IMR-90 (cell line): ENCODE results near the gene ZBTB38. TPM values are rescaled to one million over a fixed set of nuclear protein-coding genes. Genes with fewer than 3 reads are reported as not detected.

Source experiments
- CTCF ChIP-seq: conservative IDR thresholded peaks from 2 replicates; pipeline ENCODE4 v1.5.1; 2012; ENCODE audit warnings: mild to moderate bottlenecking, low read depth, low read length, improper control_type of control experiment
- MAZ ChIP-seq: IDR thresholded peaks from 2 replicates; pipeline ENCODE4 v1.6.1; 2012; ENCODE audit warnings: low read depth, mild to moderate bottlenecking, low read length, improper control_type of control experiment, moderate library complexity, borderline replicate concordance
- USF2 ChIP-seq: fragments of 150-350 bp; IDR thresholded peaks from 2 replicates; pipeline ENCODE4 v1.6.1; 2017; ENCODE audit warnings: mild to moderate bottlenecking, antibody characterized with exemption, low read length, low read depth
- polyA plus RNA-seq, 3 experiments: library from polyadenylated mRNA; depleted of rRNA; stranded (reverse); fragments of >200 nt; gene quantifications; 2 replicates each; pipeline ENCODE4 v1.2.3, GENCODE V29; 2012; ENCODE audit warnings: low replicate concordance in 1 of 3
- total RNA-seq: library from RNA; depleted of rRNA; stranded (reverse); fragments of >200 nt; gene quantifications from 2 replicates; pipeline ENCODE4 v1.2.3, GENCODE V29; 2012

ZBTB38 gene
- total and polyA plus RNA-seq, 2 of the 4 experiments (the other 2 are of a cell fraction), result 44.9 to 274 TPM

- TF ChIP-seq CTCF (no peak), MAZ (no peak), USF2 (no peak)
Observed at GRCh38 chr3:141387516-141387915, 19.2 kb downstream of the ZBTB38 start (continued).
